ENCODE measurements around the gene PPP3CA.

DNA sequence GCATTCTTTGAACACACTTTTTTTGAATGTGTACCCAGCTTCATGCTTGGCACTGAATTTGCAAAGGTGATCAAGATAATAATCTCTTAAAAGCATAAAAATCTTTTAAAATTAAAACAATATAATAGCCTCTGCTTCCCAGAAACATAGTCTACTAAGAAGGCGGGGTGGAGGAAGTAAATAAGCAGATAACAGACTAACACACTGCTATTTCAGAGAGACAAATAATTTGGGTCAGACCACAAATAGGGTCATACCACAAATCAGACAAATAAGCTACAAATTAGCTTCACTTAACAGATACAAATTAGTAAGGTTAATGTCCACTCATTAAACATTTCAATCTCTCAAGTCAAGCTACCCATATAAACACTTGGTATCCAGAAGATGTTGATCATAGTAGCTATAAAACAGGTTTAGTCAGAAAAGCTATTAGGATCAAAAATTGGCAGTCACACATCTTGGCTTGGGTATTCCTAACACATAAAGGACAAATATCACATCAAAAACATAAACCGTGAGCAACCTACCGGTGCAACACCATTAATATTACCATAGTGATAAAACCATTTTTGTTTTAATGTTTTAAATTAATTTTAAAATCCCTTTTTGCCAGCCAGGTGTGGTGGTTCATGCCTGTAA, 47.3 kb downstream of the PPP3CA start:
- no peak for TF ChIP-seq CTCF (IDR thresholded peaks at IDR 0.05)
- no peak for TF ChIP-seq POLR2A (IDR thresholded peaks at IDR 0.05)
